Testis (tissue), 3 donors: ENCODE data around the gene CELSR3. TPM values are rescaled to one million over a fixed set of nuclear protein-coding genes. Genes with fewer than 3 reads are reported as not detected.

Experiments used
- DNase-seq: peaks from one replicate; pipeline ENCODE4 v3.0.0-alpha.2; 2019
- H3K27ac ChIP-seq, 2 donors: fragments of 200-600 bp; sonication (generic); one replicate each; pipeline ENCODE4 v1.5.1; 2019
- H3K27me3 ChIP-seq: fragments of 200-600 bp; sonication (generic); one replicate; pipeline ENCODE4 v1.5.1; 2019
- H3K36me3 ChIP-seq: fragments of 200-600 bp; sonication (generic); one replicate; pipeline ENCODE4 v1.5.1; 2017; ENCODE audit warnings: low read depth; ENCODE audit errors: missing control alignments
- H3K4me1 ChIP-seq: fragments of 200-600 bp; sonication (generic); one replicate; pipeline ENCODE4 v1.5.1; 2019
- H3K4me3 ChIP-seq, 2 donors: fragments of 200-600 bp; sonication (generic); one replicate each; pipeline ENCODE4 v1.5.1; 2017 to 2019
- H3K9me3 ChIP-seq: fragments of 200-600 bp; sonication (generic); one replicate; pipeline ENCODE4 v1.5.1; 2017
- CTCF ChIP-seq, 3 experiments: fragments of 450-650 bp in 2 of 3; fragments of 200-600 bp in 1 of 3; sonication (generic) in 1 of 3; IDR thresholded peaks; one replicate each; pipeline ENCODE4 v1.5.1; 2016 to 2019; ENCODE audit warnings: antibody characterized with exemption in 3 of 3, mild to moderate bottlenecking in 2 of 3, moderate library complexity in 1 of 3
- POLR2A ChIP-seq: fragments of 450-650 bp; IDR thresholded peaks from one replicate; pipeline ENCODE4 v1.6.1; 2017; ENCODE audit warnings: antibody characterized with exemption, mild to moderate bottlenecking, moderate library complexity
- WGBS, 2 donors: methylation state at CpG; one replicate each; pipeline ENCODE4 v1.1.5; 2018; 5-methylcytosine and 5-hydroxymethylcytosine counted together
- intact Hi-C: fragments of 100-400 bp; cut with DNase I; formaldehyde crosslinking; loops from one replicate; pipeline ENCODE4 v1.15.1; 2023; ENCODE audit warnings: low total_unique reads
- polyA plus RNA-seq: library from polyadenylated mRNA; stranded (reverse); fragments of 350-450 nt; fragmentation: Illumina TruSeq; extraction: RNeasy Lipid Tissue Mini Kit (QIAGEN cat#74804); gene quantifications from one replicate; pipeline ENCODE4 v1.2.3, GENCODE V29; 2014; ENCODE audit warnings: low read depth, low replicate concordance; ENCODE audit not compliant: insufficient read depth
- total RNA-seq, 2 donors: library from RNA; depleted of rRNA; stranded (reverse); fragments of >200 nt; gene quantifications; one replicate each; pipeline ENCODE4 v1.2.3, GENCODE V29; 2016

Gene CELSR3
- total and polyA plus RNA-seq, 3 donors from 2014 or later: 13.5 to 17.5 (median 14.3) TPM

GRCh38 chr3:48637305-48637704, 25.4 kb downstream of the CELSR3 start:
- Histone ChIP-seq H3K4me1 (peaks cover 12% of the 10 kb centered on the region), H3K9me3 (no peaks in the 10 kb centered on the region), H3K4me3 (no peak overlapping the region), H3K36me3 (no peaks in the 10 kb centered on the region), H3K27me3 (no peaks in the 10 kb centered on the region), H3K27ac (no peak overlapping the region)
- no peak for DNase-seq
- intact Hi-C loops: no loop called here
- 67 to 72% methylated on average over 6 of the region's 6 CpGs for WGBS, 2 donors
- TF ChIP-seq POLR2A (no peak), CTCF (IDR thresholded peaks at IDR 0.05) (no peak)

- intact Hi-C loops: no loop called here
- no peak for DNase-seq
- peak overlapping the region; percentile 29 to 47 for H3K27ac ChIP-seq
These were observed 26.5 kb downstream of the CELSR3 start for GRCh38 chr3:48636149-48636655.

GRCh38 chr3:48635222-48636021, 27.3 kb downstream of the CELSR3 start, which contains the start of gene SLC26A6:
Gene SLC26A6, minus strand, starts transcription at chr3:48635461. Its CDS starts 68 bp downstream, at chr3:48635393.
- peaks cover 12% of the 10 kb centered on the region for H3K4me1 ChIP-seq

More at GRCh38 chr3:48636149-48636655, 26.5 kb downstream of the CELSR3 start:
- 41 to 53% methylated on average over 7 to 10 of the region's 10 CpGs for WGBS, 2 donors
- Histone ChIP-seq H3K4me3 (peak overlapping the region; percentile 63 to 88), H3K27me3 (no peaks in the 10 kb centered on the region), H3K4me1 (peaks cover 12% of the 10 kb centered on the region), H3K36me3 (no peaks in the 10 kb centered on the region), H3K9me3 (no peaks in the 10 kb centered on the region)
- no peak for TF ChIP-seq POLR2A
- TF ChIP-seq CTCF (IDR thresholded peaks at IDR 0.05): no peak

GRCh38 chr3:48634661-48635221, 27.9 kb downstream of the CELSR3 start:
- no peaks in the 10 kb centered on the region for H3K36me3 ChIP-seq
- intact Hi-C loops: no loop called here
- 2 to 11% methylated on average over 7 to 30 of the region's 30 CpGs for WGBS, 2 donors
- H3K4me3 ChIP-seq: peak overlapping the region; percentile 63 to 88
- peaks cover 12% of the 10 kb centered on the region for H3K4me1 ChIP-seq
- no peaks in the 10 kb centered on the region for H3K9me3 ChIP-seq
- no peak for TF ChIP-seq POLR2A
- no peak for TF ChIP-seq CTCF (IDR thresholded peaks at IDR 0.05)
- DNase-seq: peak; percentile 47
- no peaks in the 10 kb centered on the region for H3K27me3 ChIP-seq
- H3K27ac ChIP-seq: peak overlapping the region in 1 of 2 donors; percentile 76

More at GRCh38 chr3:48635222-48636021, 27.3 kb downstream of the CELSR3 start, which contains the start of gene SLC26A6:
- intact Hi-C loops: no loop called here
- TF ChIP-seq POLR2A (peak; percentile 15), CTCF (IDR thresholded peaks at IDR 0.05) (peak; percentile 8 to 46 (median 35))
- Histone ChIP-seq H3K27ac (peak within 1 kb of the TSS; percentile 29 to 76), H3K9me3 (no peaks in the 10 kb centered on the region), H3K4me3 (peak within 1 kb of the TSS; percentile 63 to 88), H3K27me3 (no peaks in the 10 kb centered on the region), H3K36me3 (no peaks in the 10 kb centered on the region)
- peak; percentile 97 for DNase-seq
- 0% methylated on average over 12 to 48 of the region's 68 CpGs for WGBS, 2 donors
